IPS-NIHi7 (cell line): Measurements from ENCODE around the gene AANAT.

ENCODE experiments used
- DNase-seq: peaks from one replicate; pipeline ENCODE4 v3.0.0; 2012; ENCODE audit warnings: mixed read lengths; ENCODE audit errors: extremely low spot score

The AANAT gene

DNA sequence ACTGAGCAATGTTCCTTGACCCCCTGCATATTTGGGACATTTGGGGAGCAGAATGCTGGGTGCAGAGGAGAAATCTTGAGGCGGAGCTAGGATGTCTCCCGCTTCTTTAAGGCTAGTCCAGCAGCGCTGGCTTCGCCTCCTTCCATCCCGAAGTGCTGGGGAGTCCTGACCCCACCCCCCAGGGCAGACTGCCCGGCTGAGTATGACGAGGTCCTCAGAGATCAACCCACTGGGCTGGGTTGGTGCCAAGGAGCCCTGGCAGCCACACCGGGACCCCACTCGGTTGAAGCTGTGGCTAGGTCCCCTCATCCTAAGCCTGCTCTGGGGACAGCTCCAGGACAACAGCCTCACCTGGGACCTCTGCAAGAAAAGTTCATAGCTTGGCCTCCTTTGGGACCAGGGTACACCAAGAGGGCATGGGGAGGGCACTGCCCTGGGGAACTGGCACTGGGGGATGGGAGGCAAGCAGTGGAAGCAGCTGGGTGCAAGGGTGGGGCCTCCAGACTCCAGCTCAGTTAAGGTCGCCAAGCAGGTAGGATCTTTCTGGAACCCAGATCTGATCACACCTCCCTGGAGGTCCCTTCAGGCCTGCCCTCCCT lies 22.8 kb downstream of the AANAT start:
- DNase-seq, result no peak

DNA sequence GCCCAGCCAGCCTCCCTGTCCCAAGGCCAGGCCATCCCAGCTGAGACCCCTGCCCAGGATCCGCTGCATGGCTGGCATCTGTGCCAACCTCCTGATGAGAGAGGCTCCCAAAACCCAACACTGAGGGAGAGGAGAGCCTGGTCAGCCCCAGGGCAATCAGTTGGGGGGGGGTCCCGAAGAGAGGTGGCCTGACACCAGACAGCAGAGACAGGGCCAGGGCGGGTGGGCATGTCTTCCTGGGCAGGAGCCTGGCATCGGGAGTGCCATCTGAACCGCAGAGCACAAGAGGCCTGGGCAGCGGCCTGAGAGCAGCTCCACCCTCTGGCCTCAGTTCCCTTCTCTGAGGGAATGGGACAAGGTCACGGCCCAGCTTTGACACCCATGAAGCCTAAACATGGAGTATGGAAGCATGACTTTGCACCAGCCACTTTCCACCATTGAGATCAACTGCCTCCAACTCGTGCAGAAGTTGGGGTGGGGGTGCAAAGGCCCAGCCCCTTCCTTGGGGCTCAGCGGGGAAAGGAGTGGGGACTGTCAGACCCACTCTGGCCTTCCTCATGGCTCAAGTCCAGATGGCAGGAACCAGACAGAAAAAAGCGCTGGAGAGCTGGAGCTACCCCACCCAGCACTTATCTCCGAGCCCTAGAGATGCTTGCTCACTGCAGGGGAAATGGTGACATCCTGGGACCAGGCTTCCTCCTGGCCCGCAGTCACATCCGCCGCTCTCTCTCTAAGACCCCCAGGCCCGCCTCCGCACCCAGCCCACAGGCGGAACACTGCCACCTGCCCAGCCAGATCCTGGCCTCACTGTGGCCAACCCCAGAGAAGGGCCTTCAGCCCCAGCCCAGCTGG lies 24.1 kb downstream of the AANAT start:
- DNase-seq, result no peak

DNA sequence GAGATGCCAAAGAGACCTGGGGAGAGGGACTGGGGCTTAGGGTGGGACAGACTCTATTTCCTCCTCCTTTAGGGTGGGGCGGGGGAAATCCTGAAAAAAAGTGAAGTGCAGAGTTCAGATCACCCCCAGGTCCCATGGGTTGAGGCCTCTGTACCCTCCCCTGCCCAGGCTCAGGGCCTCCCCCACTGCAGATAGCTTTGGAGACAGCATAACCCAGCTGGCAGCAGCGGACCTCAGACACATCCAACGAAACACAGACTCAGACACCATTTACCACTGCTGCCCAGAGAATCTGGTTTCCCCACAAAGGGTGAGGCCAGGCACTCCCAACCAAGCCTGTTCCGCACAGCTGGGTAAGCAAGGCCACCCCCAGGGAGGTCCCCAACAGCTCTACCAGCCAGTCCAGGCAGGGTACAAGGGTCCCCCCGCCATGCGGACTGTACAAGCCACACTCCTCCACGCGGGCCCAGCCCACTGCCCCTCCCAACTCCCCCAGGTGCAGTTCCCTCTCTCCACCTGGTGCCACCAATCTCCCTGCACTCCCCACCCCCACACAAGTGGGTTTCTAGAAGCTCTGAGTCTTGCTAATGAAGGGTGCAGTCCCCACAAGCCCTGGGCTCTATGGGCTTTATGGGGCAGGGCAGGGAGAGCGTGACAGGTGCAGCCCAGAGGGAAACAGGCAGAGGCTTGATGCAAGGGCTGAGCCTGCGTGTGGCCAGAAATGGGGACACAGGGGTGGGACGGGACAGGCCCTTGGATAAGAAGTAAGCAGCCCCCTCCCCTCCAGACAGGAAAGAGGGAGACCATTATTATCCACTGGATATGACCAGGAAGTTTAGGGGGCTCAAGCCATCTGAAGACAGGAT lies 25.0 kb downstream of the AANAT start:
- no peak for DNase-seq

DNA sequence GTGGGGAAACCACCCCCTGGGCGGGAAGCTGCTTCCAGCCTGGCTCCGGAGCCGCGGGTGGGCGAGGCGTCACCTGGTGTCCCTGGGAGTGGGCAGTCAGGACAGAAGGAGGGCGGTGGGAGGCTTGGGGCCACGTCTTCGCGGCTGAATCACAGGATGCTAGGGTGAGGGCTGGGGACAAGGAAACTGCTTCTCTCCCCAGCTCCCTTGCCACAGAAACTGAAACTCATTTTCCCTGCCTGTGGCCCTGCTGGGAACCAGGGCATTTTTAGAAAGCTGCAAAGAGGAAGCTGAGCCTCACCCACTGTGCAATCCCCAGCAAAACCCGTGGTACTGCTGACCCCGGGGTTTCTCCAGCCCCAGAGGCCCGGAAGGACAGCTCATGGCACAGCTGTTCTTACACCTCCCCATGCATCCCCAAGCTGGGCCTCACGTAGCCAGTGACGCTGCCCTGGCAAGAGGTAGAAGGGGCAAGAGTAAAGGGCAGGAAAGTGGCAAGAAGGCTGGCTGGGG lies 25.6 kb downstream of the AANAT start:
- no peak for DNase-seq

GRCh38 chr17:76493505-76494167 lies 26.2 kb downstream of the AANAT start:
- DNase-seq, result no peak

DNA sequence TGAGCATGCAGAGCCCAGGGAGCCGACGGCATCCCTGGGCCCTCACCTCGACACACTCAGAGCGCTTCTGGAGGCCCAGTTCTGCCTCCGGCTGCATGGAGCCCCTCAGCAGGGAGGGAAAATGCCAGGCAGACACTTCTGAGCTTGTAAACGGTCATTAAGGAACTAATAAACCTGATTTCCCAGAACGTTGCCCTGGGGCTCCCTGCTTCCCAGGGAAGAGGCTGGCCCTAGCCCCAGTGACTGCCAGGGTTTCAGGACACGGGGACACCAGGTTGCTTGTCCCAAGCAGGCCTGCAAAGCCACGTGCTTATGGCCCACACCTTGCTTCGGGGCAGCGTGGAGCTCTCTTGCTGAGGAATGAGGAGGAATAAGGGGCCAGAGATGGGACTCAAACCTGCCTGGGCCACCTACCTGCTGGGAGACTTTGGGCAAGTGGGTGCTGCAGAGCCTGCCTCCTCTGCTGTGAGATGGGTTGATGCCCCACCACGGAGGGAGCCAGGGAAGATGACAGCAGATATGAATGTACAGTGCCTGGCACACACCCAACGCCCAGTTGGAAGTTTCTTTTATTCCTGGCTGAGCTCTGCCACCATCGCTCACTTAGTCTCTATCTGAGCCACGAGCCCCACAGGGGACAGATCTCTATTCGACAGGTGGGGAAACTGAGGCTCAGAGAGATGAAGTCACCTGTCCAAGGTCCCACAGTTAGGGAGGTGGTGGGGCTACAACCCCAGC lies 28.4 kb downstream of the AANAT start:
- DNase-seq, result no peak

- DNase-seq, result no peak
Observed at GRCh38 chr17:76496464-76496863, 29.1 kb downstream of the AANAT start.

- no peak for DNase-seq
Observed at GRCh38 chr17:76497699-76497978, 30.2 kb downstream of the AANAT start.

DNA sequence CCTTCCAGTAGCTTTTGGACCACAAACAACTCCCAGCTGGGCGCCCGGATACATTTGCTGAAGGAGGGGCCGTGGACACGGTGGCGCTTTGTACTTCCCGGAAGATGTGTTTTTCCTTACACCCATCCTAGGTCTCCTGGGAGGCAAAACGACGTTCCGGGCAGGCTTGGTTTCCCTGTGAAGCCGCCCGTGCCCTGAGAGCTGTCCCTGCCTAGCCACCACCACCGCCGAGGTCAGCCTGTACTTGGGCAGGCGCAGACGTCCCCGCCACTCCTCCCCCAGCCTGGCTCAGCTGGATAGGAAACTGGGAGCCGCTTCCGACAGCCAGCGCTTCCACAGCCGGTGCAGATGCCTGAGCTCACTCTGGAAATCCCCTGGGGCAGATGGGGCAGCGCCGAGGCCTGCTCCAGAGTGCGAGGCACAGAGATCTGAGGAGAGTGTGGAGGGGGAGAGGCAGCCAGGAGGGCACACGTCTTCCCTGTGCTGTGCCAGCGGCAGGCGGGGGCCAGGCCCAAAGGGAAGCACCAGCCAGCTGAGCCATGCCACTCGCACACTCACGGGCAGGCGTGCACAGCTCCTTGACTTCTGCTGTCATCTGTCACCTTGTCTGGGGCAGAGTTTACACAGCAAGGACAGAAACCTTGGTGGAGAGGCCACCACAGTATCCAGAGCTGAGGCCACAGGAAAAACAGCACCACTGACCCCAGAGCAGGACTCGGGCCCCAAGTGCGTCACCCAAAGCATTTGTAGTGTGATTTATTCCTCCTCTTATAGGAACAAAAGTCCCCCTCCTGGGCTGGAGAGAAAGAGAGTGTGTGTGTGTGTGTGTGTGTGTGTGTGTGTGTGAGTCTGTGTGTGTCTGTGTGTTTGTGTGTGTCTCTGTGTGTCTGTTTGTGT lies 30.8 kb downstream of the AANAT start:
- DNase-seq, result peak; percentile 73

- DNase-seq, result no peak
Observed at GRCh38 chr17:76498876-76499251, 31.5 kb downstream of the AANAT start.

- DNase-seq, result no peak
Observed at GRCh38 chr17:76499267-76499667, 31.9 kb downstream of the AANAT start.

DNA sequence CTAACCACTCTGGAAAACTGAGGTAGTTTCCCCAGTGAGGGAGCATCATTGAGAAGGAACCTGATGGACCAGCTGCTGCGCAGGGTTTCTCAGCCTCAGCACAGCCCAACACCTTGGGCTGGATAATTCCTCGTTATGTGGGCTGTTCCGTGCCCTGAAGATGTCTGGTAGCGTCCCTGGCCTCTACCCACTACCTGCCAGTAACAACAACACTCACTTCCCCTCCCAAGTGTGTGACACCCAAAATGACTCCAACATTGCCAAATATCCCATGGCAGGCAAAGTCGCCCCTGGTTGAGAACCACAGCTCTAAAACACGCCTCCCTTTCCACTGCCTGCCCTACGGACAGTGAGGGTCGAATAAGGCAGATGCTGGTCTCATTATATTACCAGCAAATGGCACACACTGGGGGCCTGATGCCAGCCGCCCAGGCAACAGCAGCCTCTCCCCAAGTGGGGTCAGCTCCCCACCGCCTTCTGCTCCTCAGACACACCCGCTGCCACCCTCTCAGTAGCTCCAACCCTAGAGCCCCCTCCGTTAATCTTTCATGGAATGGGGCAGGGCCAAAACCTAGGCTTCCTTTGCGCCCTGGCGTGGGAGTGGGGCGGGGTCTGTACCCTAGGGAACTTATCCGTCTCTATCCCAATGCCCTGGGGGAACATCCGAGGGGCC lies 32.8 kb downstream of the AANAT start:
- no peak for DNase-seq

- no peak for DNase-seq
Observed at GRCh38 chr17:76500747-76501017, 33.3 kb downstream of the AANAT start.

- peak; percentile 95 for DNase-seq
Observed at GRCh38 chr17:76501018-76501826, 33.8 kb downstream of the AANAT start, which contains the start of gene RHBDF2. Gene RHBDF2 (minus strand): TSS chr17:76501423. CDS start chr17:76481524, 19,899 bp downstream.

DNA sequence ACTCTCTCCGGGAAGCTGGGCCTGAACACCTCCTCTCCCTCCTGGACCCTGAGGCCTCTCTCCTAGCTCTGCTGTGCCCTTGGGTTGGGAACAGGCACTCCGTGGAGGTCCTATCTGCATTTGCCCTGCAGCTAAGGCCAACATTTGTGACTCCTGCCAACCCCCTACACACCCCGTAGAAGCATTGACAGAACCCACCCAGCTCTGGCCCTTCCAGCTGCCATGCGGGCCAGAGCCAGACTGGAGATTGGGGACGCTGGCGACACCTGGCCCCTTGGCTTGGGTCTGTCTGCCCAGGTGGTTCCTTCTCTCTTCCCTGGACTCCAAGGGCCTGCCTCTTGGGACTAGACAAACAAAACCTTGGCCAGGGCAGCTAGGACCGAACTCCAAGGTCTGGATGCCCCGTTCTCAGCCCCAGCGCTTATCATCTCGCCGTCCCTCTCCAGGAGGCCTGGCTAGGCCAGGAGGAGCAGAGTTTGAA lies 34.5 kb downstream of the AANAT start:
- DNase-seq, result no peak

DNA sequence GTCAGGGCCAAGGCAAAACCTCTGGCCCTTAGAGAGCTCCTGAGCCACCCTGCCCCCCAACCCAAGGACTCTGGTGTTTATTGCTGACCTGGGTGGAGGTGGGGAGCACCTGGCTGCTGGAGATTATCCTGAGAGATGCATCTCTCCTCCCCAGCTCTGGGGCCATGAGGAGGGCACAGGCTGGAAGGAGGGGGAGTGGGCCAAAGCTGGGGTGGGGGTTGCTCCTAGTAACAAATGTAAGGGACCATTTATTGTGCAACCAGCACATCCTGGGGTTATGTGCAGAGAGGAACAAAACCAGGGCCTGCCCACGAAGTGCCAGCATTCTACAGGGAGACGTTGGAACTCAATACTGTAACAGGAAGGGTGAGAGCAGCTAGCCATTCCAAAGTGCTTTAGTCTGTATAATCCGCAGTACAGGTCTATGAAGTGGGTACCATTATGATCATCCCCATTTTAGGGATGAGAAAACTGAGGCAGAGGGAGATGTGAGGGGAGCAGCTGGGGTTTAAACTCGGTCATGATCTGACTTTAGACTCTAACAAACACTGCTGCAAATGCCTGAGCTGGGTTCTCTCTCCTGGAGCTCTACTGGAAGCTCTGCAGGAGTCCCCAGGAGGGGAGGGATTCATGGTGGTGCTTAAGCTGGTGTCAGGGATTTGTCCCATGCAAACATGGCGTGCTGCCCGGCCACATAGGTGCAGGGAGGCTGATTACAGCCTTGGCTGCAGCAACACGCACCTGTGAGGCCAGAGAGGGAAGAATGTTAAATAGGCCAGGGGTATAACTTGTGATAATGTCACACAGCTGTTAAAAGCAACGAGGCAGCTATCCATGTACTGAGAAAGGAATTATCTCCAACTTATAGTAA lies 35.2 kb downstream of the AANAT start:
- DNase-seq, result no peak

DNA sequence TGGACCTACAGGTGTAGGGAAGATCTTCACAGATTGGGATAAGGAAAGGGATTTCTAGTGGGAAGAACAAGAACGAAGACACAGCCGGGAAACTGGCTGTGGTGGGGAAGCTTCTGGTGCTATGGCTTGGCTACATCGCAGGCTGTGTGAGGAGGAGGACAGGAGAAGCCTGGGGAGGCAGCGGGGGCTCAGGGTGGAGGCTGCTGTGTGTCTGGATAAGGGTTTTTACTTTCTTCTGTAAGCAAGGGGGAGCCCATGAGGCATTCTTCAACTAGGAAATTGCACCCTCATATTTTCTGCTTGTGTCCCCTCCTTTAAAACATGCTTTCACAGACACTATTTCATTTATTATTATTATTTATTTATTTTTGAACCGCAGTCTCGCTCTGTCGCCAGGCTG lies 36.7 kb downstream of the AANAT start:
- DNase-seq, result no peak
